ENCODE measurements around the gene ECEL1.

DNA sequence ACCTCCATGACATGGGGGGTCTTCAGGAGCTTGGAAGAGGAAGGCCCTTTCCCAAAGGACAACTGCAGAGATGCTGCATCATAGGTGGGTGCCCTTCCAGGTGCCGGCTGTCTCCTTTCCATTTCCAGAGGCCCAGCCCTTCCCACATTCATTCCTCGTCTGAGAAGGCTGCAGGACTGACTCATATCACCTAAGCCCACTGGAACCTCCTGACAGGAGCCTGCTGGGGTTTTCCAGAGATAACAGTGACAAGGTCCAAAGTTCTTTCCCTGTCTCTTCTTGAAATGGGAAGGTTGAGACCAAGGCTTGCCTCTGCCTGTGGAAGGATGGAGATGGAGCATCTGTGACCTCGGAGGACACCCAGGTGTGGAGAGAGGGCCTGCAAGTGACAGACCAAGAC is 28.9 kb upstream of the ECEL1 start:
- TF ChIP-seq YY1 (IDR thresholded peaks at IDR 0.05; ENCODE audit: insufficient read depth, insufficient read length) = no peak
- no peak for TF ChIP-seq SUZ12 (IDR thresholded peaks at IDR 0.05; ENCODE audit: extremely low read depth, insufficient read depth, insufficient read length)

Measured in NT2/D1 (cell line).